ENCODE measurements around the gene MTA3.

DNA sequence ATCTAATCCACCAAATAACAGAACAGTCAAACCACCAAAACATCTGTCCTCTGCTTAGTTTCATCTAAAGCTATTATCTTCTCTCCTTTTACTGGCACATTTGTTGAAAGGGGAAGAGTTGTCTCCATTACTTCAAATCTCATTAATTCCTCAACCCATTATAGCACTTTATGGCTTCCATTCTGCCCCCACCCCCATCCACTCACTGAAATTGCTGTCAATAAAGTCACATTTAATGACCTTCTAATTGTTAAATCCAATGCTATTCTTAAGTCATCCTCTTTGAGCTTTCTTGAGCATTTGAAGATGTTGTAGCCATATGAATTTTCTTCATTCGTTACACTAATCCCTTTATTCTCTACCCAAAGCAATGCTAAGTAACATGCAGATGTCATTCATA, 190.3 kb downstream of the MTA3 start:
- TF ChIP-seq, protein P1, sequence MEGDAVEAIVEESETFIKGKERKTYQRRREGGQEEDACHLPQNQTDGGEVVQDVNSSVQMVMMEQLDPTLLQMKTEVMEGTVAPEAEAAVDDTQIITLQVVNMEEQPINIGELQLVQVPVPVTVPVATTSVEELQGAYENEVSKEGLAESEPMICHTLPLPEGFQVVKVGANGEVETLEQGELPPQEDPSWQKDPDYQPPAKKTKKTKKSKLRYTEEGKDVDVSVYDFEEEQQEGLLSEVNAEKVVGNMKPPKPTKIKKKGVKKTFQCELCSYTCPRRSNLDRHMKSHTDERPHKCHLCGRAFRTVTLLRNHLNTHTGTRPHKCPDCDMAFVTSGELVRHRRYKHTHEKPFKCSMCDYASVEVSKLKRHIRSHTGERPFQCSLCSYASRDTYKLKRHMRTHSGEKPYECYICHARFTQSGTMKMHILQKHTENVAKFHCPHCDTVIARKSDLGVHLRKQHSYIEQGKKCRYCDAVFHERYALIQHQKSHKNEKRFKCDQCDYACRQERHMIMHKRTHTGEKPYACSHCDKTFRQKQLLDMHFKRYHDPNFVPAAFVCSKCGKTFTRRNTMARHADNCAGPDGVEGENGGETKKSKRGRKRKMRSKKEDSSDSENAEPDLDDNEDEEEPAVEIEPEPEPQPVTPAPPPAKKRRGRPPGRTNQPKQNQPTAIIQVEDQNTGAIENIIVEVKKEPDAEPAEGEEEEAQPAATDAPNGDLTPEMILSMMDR (IDR thresholded peaks at IDR 0.05; ENCODE audit: low read length), result no peak
- no peak for TF ChIP-seq EZH2 (IDR thresholded peaks at IDR 0.05; ENCODE audit: borderline replicate concordance, low read length)

Data from OCI-LY1 (cell line).